OCI-LY3 (cell line): ENCODE data around the gene CMIP.

Experiments
- H2AFZ ChIP-seq: fragments of 200-600, 300-600 bp; shearing (Covaris generic); 2 replicates; pipeline ENCODE4 v1.6.0; 2014; ENCODE audit warnings: antibody characterized with exemption, low read depth, low read length
- H3K27ac ChIP-seq: fragments of 200-600, 300-600 bp; sonication (generic); 2 replicates; pipeline ENCODE4 v1.5.1; 2014; ENCODE audit warnings: mild to moderate bottlenecking, low read length, moderate library complexity, mixed read lengths
- H3K27me3 ChIP-seq: fragments of 200-600, 300-600 bp; sonication (generic); 2 replicates; pipeline ENCODE4 v1.6.1; 2014; ENCODE audit warnings: low read depth, low read length, mixed read lengths
- H3K36me3 ChIP-seq: fragments of 200-600, 300-600 bp; sonication (generic); replicated peaks from 2 replicates; pipeline ENCODE3; 2014; ENCODE audit warnings: low read depth, low read length, mixed read lengths
- H3K4me1 ChIP-seq: fragments of 300-600, 200-600 bp; sonication (generic); 2 replicates; pipeline ENCODE4 v1.6.1; 2014; ENCODE audit warnings: low read length, mixed read lengths
- H3K4me2 ChIP-seq: fragments of 200-600, 300-600 bp; sonication (generic); 2 replicates; pipeline ENCODE4 v1.6.1; 2014; ENCODE audit warnings: low read length, mixed read lengths
- H3K4me3 ChIP-seq: fragments of 300-600, 200-600 bp; sonication (generic); 2 replicates; pipeline ENCODE4 v1.5.1; 2014; ENCODE audit warnings: antibody characterized with exemption, mild to moderate bottlenecking, low read length, moderate library complexity
- H3K79me2 ChIP-seq: fragments of 300-600, 200-600 bp; shearing (Covaris generic); 2 replicates; pipeline ENCODE4 v1.6.1; 2014; ENCODE audit warnings: mild to moderate bottlenecking, low read length, mixed read lengths
- H3K9ac ChIP-seq: fragments of 300-600, 200-600 bp; shearing (Covaris generic); 2 replicates; pipeline ENCODE4 v1.6.0; 2014; ENCODE audit warnings: mild to moderate bottlenecking, low read length, moderate library complexity
- H3K9me3 ChIP-seq: fragments of 200-600, 300-600 bp; shearing (Covaris generic); 2 replicates; pipeline ENCODE4 v1.6.1; 2014; ENCODE audit warnings: low read length, mixed read lengths; ENCODE audit not compliant: insufficient read depth
- H4K20me1 ChIP-seq: fragments of 200-600, 300-600 bp; sonication (generic); 2 replicates; pipeline ENCODE4 v1.6.1; 2016; ENCODE audit warnings: low read length, mixed read lengths; ENCODE audit not compliant: insufficient read depth
- EZH2phosphoT487 ChIP-seq: fragments of 200-600 bp; shearing (Covaris generic); IDR thresholded peaks from 2 replicates; pipeline ENCODE4 v1.6.1; 2018; ENCODE audit warnings: antibody characterized with exemption, mixed run types, low read depth
- TF ChIP-seq, protein P1 (sequence below): fragments of 200-600, 300-600 bp; sonication (generic); IDR thresholded peaks from 2 replicates; pipeline ENCODE4 v1.5.1; 2014; ENCODE audit warnings: antibody characterized with exemption, low read length, low read depth

Gene CMIP

GRCh38 chr16:81549547-81550431, 105.2 kb downstream of the CMIP start:
- Histone ChIP-seq H3K27ac (no peak overlapping the region), H3K4me1 (peaks cover 10% of the 10 kb centered on the region), H2AFZ (no peak overlapping the region), H3K27me3 (no peaks in the 10 kb centered on the region), H3K36me3 (no peaks in the 10 kb centered on the region), H4K20me1 (peaks cover 100% of the 10 kb centered on the region), H3K9me3 (no peaks in the 10 kb centered on the region), H3K79me2 (peaks cover 84% of the 10 kb centered on the region), H3K4me2 (no peak overlapping the region), H3K4me3 (no peak overlapping the region), H3K9ac (no peak overlapping the region)
- TF ChIP-seq, protein P1, sequence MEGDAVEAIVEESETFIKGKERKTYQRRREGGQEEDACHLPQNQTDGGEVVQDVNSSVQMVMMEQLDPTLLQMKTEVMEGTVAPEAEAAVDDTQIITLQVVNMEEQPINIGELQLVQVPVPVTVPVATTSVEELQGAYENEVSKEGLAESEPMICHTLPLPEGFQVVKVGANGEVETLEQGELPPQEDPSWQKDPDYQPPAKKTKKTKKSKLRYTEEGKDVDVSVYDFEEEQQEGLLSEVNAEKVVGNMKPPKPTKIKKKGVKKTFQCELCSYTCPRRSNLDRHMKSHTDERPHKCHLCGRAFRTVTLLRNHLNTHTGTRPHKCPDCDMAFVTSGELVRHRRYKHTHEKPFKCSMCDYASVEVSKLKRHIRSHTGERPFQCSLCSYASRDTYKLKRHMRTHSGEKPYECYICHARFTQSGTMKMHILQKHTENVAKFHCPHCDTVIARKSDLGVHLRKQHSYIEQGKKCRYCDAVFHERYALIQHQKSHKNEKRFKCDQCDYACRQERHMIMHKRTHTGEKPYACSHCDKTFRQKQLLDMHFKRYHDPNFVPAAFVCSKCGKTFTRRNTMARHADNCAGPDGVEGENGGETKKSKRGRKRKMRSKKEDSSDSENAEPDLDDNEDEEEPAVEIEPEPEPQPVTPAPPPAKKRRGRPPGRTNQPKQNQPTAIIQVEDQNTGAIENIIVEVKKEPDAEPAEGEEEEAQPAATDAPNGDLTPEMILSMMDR, result no peak
- no peak for TF ChIP-seq EZH2phosphoT487

DNA sequence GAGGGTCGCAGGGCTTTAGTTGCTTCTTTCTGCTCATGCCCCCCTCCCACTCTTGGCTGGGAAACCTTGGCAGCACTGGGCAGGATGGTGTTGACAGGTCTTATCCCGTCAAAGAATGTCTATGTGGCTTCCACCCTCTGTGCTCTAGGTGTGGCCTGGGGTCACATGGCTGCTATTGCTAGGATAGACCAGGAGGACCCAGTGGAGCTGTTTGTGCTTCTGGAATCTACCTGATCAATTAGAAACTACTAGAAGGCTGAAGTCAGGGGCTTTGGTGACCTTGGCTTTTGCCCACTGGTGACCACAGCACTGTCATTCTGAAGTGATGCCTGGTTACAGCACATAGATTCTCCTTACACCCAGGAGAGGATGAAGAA, 105.8 kb downstream of the CMIP start:
- H4K20me1 ChIP-seq, result peaks cover 100% of the 10 kb centered on the region
- no peak overlapping the region for H3K27ac ChIP-seq
- H3K79me2 ChIP-seq, result peaks cover 86% of the 10 kb centered on the region

DNA sequence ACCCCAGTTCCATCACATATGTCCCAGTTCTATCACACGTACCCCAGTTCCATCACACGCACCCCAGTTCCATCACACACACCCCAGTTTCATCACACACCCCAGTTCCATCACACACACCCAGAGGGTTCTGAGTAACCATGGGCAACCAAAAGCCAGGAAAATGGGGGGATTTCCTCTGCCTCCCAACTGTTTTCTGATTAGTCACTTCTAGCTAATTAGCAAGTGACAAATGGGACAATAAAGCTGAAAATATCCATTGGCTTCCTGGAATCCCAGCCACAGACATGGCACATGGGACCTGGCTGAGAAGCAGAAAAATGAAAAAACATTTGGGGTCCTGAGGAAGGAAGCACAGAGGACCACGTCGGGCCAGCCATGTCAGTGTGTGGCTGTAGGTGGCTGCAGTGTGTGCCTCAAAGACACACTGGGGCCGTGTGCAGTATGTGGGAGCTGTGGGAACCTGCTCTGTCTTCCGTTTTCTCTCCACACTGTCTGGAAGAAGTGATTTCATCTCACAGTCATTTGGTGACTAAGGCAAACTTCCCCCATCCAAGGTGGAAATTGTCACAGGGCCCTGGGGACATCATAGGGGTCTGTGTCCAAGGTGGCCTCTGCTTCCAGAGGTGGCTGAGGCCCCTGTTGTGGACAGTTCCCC, 106.7 kb downstream of the CMIP start:
- Histone ChIP-seq H3K27me3 (no peaks in the 10 kb centered on the region), H3K4me3 (no peak overlapping the region), H4K20me1 (peaks cover 100% of the 10 kb centered on the region), H3K9ac (no peak overlapping the region), H2AFZ (no peak overlapping the region), H3K4me2 (no peak overlapping the region), H3K4me1 (peaks cover 10% of the 10 kb centered on the region), H3K9me3 (no peaks in the 10 kb centered on the region), H3K36me3 (no peaks in the 10 kb centered on the region), H3K27ac (no peak overlapping the region), H3K79me2 (peaks cover 86% of the 10 kb centered on the region)
- TF ChIP-seq EZH2phosphoT487, result no peak
- TF ChIP-seq, protein P1, result no peak

More for the DNA sequence above, 105.8 kb downstream of the CMIP start:
- no peak overlapping the region for H3K9ac ChIP-seq
- no peaks in the 10 kb centered on the region for H3K36me3 ChIP-seq
- no peak for TF ChIP-seq EZH2phosphoT487
- H3K4me1 ChIP-seq, result peaks cover 10% of the 10 kb centered on the region
- H3K4me3 ChIP-seq, result no peak overlapping the region
- H3K9me3 ChIP-seq, result no peaks in the 10 kb centered on the region
- no peak overlapping the region for H2AFZ ChIP-seq
- H3K4me2 ChIP-seq, result no peak overlapping the region
- no peaks in the 10 kb centered on the region for H3K27me3 ChIP-seq

GRCh38 chr16:81551821-81552304, 107.3 kb downstream of the CMIP start:
- H3K4me1 ChIP-seq, result peaks cover 10% of the 10 kb centered on the region
- no peak overlapping the region for H3K4me2 ChIP-seq
- peaks cover 87% of the 10 kb centered on the region for H3K79me2 ChIP-seq
- no peaks in the 10 kb centered on the region for H3K9me3 ChIP-seq
- no peak overlapping the region for H2AFZ ChIP-seq
- H3K4me3 ChIP-seq, result no peak overlapping the region
- TF ChIP-seq EZH2phosphoT487, result no peak
- TF ChIP-seq, protein P1, result no peak
- H3K9ac ChIP-seq, result no peak overlapping the region
- peaks cover 100% of the 10 kb centered on the region for H4K20me1 ChIP-seq
- H3K36me3 ChIP-seq, result no peaks in the 10 kb centered on the region
- H3K27me3 ChIP-seq, result no peaks in the 10 kb centered on the region
- no peak overlapping the region for H3K27ac ChIP-seq
